Endothelial cell of umbilical vein (primary cell): ENCODE results near the gene ANGEL2. TPM values are rescaled to one million over a fixed set of nuclear protein-coding genes. Genes with fewer than 3 reads are reported as not detected.

ENCODE experiments used
- BruUV-seq: library from RNA; stranded (reverse); fragments of 400-500 nt; replicated peaks from 2 replicates; lab custom pipeline; 2021; lab: Mats Ljungman, UMichigan
- CTCF ChIA-PET: fragments of 300-600, 350-600 bp; sonication (Branson Sonifier 250); formaldehyde crosslinking; loops from one replicate; lab custom pipeline; 2021; ENCODE audit warnings: antibody characterized with exemption, inconsistent platforms; lab: Charles Lee
- POLR2A ChIA-PET: fragments of 300-600, 350-600 bp; sonication (Branson Sonifier 250); formaldehyde crosslinking; loops from one replicate; lab custom pipeline; 2021; ENCODE audit warnings: antibody characterized with exemption, inconsistent platforms; lab: Charles Lee
- DNase-seq: peaks from one replicate; pipeline ENCODE4 v3.0.0-alpha.2; 2011; ENCODE audit warnings: low read depth, low spot score
- FAIRE-seq: peaks from 2 replicates; lab custom pipeline; 2011; peaks lifted over from hg19 to GRCh38; lab: Jason Lieb, UNC
- H2AFZ ChIP-seq: 2 replicates; pipeline ENCODE4 v1.6.0; 2012; ENCODE audit warnings: low read depth, low read length, control low read depth, inconsistent platforms
- H3K27ac ChIP-seq: 2 replicates; pipeline ENCODE4 v1.5.1; 2011; ENCODE audit warnings: low read depth, mild to moderate bottlenecking, control low read depth, low read length, moderate library complexity; ENCODE audit not compliant: insufficient read depth
- H3K27me3 ChIP-seq, 2 experiments: 2 replicates each; pipeline versions ENCODE4 v1.6.0 to v1.6.1; 2011; ENCODE audit warnings: low read length in 2 of 2, mixed read lengths in 1 of 2; ENCODE audit not compliant: control insufficient read depth in 2 of 2, insufficient read depth in 2 of 2
- H3K36me3 ChIP-seq, 2 experiments: 2 replicates in 1 of 2; 3 replicates in 1 of 2; pipeline ENCODE4 v1.5.1; 2011; ENCODE audit warnings: low read length in 2 of 2, mild to moderate bottlenecking in 1 of 2, moderate library complexity in 1 of 2; ENCODE audit not compliant: control insufficient read depth in 2 of 2, insufficient read depth in 2 of 2; ENCODE audit errors: extremely low read depth in 1 of 2
- H3K4me1 ChIP-seq: 3 replicates; pipeline ENCODE4 v1.5.1; 2011; ENCODE audit warnings: mild to moderate bottlenecking, low read length; ENCODE audit not compliant: control insufficient read depth, insufficient read depth; ENCODE audit errors: extremely low read depth
- H3K4me2 ChIP-seq: 2 replicates; pipeline ENCODE4 v1.6.1; 2011; ENCODE audit warnings: low read length, control low read depth, mixed read lengths; ENCODE audit not compliant: insufficient read depth
- H3K4me3 ChIP-seq, 3 experiments: fragments of 200-600 bp in 1 of 3; sonication (generic), shearing (Covaris generic) in 1 of 3; replicated peaks in 1 of 3; 2 replicates each; pipeline ENCODE4 v1.5.1; 2011 to 2016; ENCODE audit warnings: control low read depth in 3 of 3, low read length in 3 of 3, mild to moderate bottlenecking in 2 of 3, inconsistent platforms in 1 of 3, low read depth in 1 of 3, moderate library complexity in 1 of 3; ENCODE audit not compliant: insufficient read depth in 1 of 3
- H3K79me2 ChIP-seq: 2 replicates; pipeline ENCODE4 v1.6.0; 2012; ENCODE audit warnings: low read length, inconsistent platforms; ENCODE audit not compliant: control insufficient read depth, insufficient read depth
- H3K9ac ChIP-seq: replicated peaks from 2 replicates; pipeline ENCODE3; 2011; ENCODE audit warnings: low read length, control low read depth; ENCODE audit not compliant: insufficient read depth; ENCODE audit errors: extremely low read depth
- H3K9me1 ChIP-seq: replicated peaks from 3 replicates; pipeline ENCODE4 v1.6.0; 2011; ENCODE audit warnings: mild to moderate bottlenecking, low read length; ENCODE audit not compliant: control insufficient read depth, insufficient read depth; ENCODE audit errors: extremely low read depth
- H3K9me3 ChIP-seq: replicated peaks from 2 replicates; pipeline ENCODE4 v1.5.1; 2012; ENCODE audit warnings: low read length, inconsistent platforms; ENCODE audit not compliant: control insufficient read depth, insufficient read depth
- H4K20me1 ChIP-seq: replicated peaks from 2 replicates; pipeline ENCODE3; 2011; ENCODE audit warnings: mild to moderate bottlenecking, low read length; ENCODE audit not compliant: control insufficient read depth, insufficient read depth; ENCODE audit errors: extremely low read depth
- EZH2 ChIP-seq: IDR thresholded peaks from 2 replicates; pipeline ENCODE4 v1.6.1; 2012; ENCODE audit warnings: borderline replicate concordance, low read depth, mild to moderate bottlenecking, moderate library complexity, low read length, inconsistent platforms; ENCODE audit not compliant: severe bottlenecking
- FOS ChIP-seq: IDR thresholded peaks from 2 replicates; pipeline ENCODE4 v1.6.1; 2011; ENCODE audit warnings: mild to moderate bottlenecking, low read length, moderate library complexity, borderline replicate concordance; ENCODE audit not compliant: insufficient read depth
- GATA2 ChIP-seq: IDR thresholded peaks from 2 replicates; pipeline ENCODE4 v1.7.0; 2011; ENCODE audit warnings: low read depth, mild to moderate bottlenecking, moderate library complexity, mixed read lengths, low read length; ENCODE audit not compliant: insufficient read length, insufficient read depth
- JUN ChIP-seq: IDR thresholded peaks from 2 replicates; pipeline ENCODE4 v1.6.1; 2011; ENCODE audit warnings: borderline replicate concordance, low read depth; ENCODE audit not compliant: insufficient read length, insufficient read depth
- MYC ChIP-seq: IDR thresholded peaks from one replicate; pipeline ENCODE4 v1.6.1; 2011; ENCODE audit warnings: mild to moderate bottlenecking, low read depth, low read length
- POLR2A ChIP-seq: IDR thresholded peaks from 2 replicates; pipeline ENCODE4 v1.6.1; 2012; ENCODE audit warnings: low read depth, mild to moderate bottlenecking, control low read depth, low read length
- POLR2AphosphoS5 ChIP-seq: IDR thresholded peaks from 2 replicates; pipeline ENCODE4 v1.6.1; 2012; ENCODE audit warnings: low read depth, mild to moderate bottlenecking, control low read depth, low read length, moderate library complexity; ENCODE audit not compliant: insufficient read depth
- dilution Hi-C: fragments of 300-500 bp; cut with MboI; formaldehyde crosslinking; loops from one replicate; pipeline ENCODE4 v1.15.0; 2019; ENCODE audit warnings: low sequenced_read_pairs; ENCODE audit not compliant: extremely low pct_ligation_motif_present
- intact Hi-C: fragments of 100-400 bp; cut with micrococcal nuclease; formaldehyde crosslinking; loops from one replicate; pipeline ENCODE4 v1.10.0; 2022
- polyA plus RNA-seq, 4 experiments: library from polyadenylated mRNA; depleted of rRNA in 3 of 4; stranded (reverse) in 3 of 4; unstranded in 1 of 4; fragments of >200 nt; gene quantifications; 2 replicates each; pipeline versions ENCODE4 v1.2.1 to v1.2.3, GENCODE V29; 2011 to 2012; ENCODE audit warnings: missing spikeins in 1 of 4
- total RNA-seq: library from RNA; stranded (reverse); gene quantifications from 2 replicates; pipeline ENCODE4 v1.2.3, GENCODE V29; 2021
- TF ChIP-seq, protein P1 (sequence below), 2 donors: IDR thresholded peaks; 1 replicate in 1 of 2; 2 replicates in 1 of 2; pipeline ENCODE4 v1.5.1; 2011; ENCODE audit warnings: low read length in 2 of 2, mild to moderate bottlenecking in 2 of 2, moderate library complexity in 2 of 2, control low read depth in 1 of 2, inconsistent platforms in 1 of 2, low read depth in 1 of 2; ENCODE audit not compliant: insufficient read depth in 1 of 2; ENCODE audit errors: extremely low read depth in 1 of 2
- TF ChIP-seq, protein P2 (sequence below): IDR thresholded peaks from 2 replicates; pipeline ENCODE4 v1.6.1; 2011; ENCODE audit not compliant: insufficient read depth, insufficient read length

ANGEL2 gene
- total and polyA plus RNA-seq, 2 donors (not counting 3 experiments of a cell fraction or from before 2014, with no cell fraction given): 11.9 to 39.1 TPM

DNA sequence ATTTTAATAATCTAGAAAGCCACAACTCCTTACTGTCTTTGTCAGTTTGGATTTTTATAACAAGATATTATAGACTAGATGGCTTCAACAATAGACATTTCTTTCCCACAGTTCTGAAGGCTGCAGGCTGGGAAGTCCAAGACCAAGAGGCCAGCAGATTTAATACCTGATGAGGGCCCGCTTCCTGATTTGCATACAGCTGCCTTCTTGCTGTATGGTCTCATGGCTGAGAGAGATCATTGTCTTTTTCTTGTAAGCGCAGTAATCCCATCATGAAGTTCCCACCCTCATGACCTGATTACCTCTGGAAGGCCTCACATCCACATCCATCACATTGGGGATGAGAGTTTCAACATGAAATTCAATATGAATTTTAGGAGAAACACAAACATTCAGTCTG is 45.2 kb upstream of the ANGEL2 start:
- FAIRE-seq (no peak), DNase-seq (no peak)
- CTCF ChIA-PET: no interaction called here
- H3K27me3 ChIP-seq: no peaks in the 10 kb centered on the region
- H3K79me2 ChIP-seq: peaks cover 20% of the 10 kb centered on the region
- no peaks in the 10 kb centered on the region for H3K4me1 ChIP-seq
- BruUV-seq: no TSS peak
- no peaks in the 10 kb centered on the region for H3K36me3 ChIP-seq
- intact Hi-C loops (no loop called here), dilution Hi-C loops (no loop called here)
- no peak overlapping the region for H2AFZ ChIP-seq
- no peak overlapping the region for H3K4me3 ChIP-seq
- POLR2A ChIA-PET: no interaction called here
- TF ChIP-seq, protein P1, sequence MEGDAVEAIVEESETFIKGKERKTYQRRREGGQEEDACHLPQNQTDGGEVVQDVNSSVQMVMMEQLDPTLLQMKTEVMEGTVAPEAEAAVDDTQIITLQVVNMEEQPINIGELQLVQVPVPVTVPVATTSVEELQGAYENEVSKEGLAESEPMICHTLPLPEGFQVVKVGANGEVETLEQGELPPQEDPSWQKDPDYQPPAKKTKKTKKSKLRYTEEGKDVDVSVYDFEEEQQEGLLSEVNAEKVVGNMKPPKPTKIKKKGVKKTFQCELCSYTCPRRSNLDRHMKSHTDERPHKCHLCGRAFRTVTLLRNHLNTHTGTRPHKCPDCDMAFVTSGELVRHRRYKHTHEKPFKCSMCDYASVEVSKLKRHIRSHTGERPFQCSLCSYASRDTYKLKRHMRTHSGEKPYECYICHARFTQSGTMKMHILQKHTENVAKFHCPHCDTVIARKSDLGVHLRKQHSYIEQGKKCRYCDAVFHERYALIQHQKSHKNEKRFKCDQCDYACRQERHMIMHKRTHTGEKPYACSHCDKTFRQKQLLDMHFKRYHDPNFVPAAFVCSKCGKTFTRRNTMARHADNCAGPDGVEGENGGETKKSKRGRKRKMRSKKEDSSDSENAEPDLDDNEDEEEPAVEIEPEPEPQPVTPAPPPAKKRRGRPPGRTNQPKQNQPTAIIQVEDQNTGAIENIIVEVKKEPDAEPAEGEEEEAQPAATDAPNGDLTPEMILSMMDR (IDR thresholded peaks at IDR 0.05; ENCODE audit: extremely low read depth in 1 of 2, insufficient read depth in 1 of 2, low read depth in 1 of 2, low read length in 2 of 2): no peak
- TF ChIP-seq EZH2: no peak
- no peak for TF ChIP-seq GATA2
- TF ChIP-seq POLR2A: no peak
- TF ChIP-seq, protein P2, sequence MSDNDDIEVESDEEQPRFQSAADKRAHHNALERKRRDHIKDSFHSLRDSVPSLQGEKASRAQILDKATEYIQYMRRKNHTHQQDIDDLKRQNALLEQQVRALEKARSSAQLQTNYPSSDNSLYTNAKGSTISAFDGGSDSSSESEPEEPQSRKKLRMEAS: no peak
- no peak for TF ChIP-seq MYC
- no peak for TF ChIP-seq FOS
- no peak for TF ChIP-seq POLR2AphosphoS5
- TF ChIP-seq JUN: no peak
- no peaks in the 10 kb centered on the region for H3K9me1 ChIP-seq
- H3K27ac ChIP-seq: no peak overlapping the region
- no peaks in the 10 kb centered on the region for H3K9me3 ChIP-seq
- no peak overlapping the region for H3K4me2 ChIP-seq
- no peak overlapping the region for H3K9ac ChIP-seq
- H4K20me1 ChIP-seq: no peaks in the 10 kb centered on the region
